HUES64 (cell line): ENCODE results near the gene EPS8L2.

Experiments used
- H3K27ac ChIP-seq: 2 replicates; pipeline ENCODE4 v1.7.0; 2013; ENCODE audit warnings: low read depth, low read length, inconsistent platforms
- H3K27me3 ChIP-seq: 2 replicates; pipeline ENCODE4 v1.6.1; 2013; ENCODE audit warnings: mild to moderate bottlenecking, low read length; ENCODE audit not compliant: insufficient read depth
- H3K36me3 ChIP-seq: 2 replicates; pipeline ENCODE4 v1.6.1; 2013; ENCODE audit warnings: mild to moderate bottlenecking, low read length; ENCODE audit not compliant: insufficient read depth
- H3K4me1 ChIP-seq: 2 replicates; pipeline ENCODE4 v1.6.1; 2013; ENCODE audit warnings: mild to moderate bottlenecking, low read length, moderate library complexity; ENCODE audit not compliant: insufficient read depth
- H3K4me3 ChIP-seq: 2 replicates; pipeline ENCODE4 v1.5.1; 2013; ENCODE audit warnings: mild to moderate bottlenecking, low read length, moderate library complexity
- H3K9ac ChIP-seq: 2 replicates; pipeline ENCODE4 v1.6.1; 2013; ENCODE audit warnings: mild to moderate bottlenecking, low read depth, low read length
- H3K9me3 ChIP-seq: 2 replicates; pipeline ENCODE4 v1.6.1; 2013; ENCODE audit warnings: low read depth, low read length; ENCODE audit not compliant: insufficient read depth
- WGBS: fragments of 150-250, 120-280 bp; methylation state at CpG from one replicate; pipeline ENCODE4 v1.1.7; 2013; ENCODE audit warnings: missing lambda C conversion rate; 5-methylcytosine and 5-hydroxymethylcytosine counted together

EPS8L2 gene

DNA sequence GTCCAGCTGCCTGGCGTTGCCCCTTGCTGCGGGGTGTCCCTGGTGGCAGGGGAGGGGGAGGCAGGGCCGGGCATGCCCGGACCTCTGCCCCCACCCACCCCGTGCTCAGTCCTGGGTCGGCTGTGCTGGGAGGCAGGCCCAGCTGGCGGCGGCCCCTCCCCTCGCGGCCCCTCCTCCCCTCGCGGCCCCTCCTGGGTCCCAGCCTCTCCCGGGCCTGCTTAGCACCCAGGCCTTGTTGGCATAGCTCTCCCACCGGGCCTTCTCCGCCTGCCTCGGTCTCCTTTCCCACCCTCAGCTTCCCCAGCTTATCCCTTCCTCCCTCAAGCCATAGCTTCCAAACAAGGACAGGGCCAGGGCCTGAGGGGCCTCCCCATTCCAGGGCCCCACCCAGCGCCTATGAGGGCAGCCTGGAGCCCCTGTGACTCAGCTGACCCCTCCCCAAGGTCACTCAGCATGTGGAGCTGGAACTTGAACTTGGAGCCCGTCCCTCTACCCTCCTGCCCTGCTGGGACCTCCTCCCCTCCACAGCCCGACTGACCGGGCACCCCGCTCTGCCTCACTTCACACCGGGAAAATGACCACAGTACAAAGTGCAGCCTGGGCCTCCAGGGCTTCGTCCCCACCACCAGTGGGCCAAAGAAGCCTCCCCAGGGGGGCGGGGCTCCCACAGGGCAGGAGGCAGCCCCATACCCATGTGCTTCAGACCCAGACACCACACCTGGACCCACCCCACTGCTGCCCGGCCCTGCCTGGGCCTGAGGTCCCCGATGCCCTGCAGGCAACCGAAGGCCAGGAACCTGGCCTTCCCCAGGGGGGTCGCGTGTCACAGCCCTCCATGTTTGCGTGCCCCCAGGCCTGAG, 1.2 kb downstream of the EPS8L2 start:
- H3K4me1 ChIP-seq, result peaks cover 20% of the 10 kb centered on the region

GRCh38 chr11:707817-708420, 1.9 kb downstream of the EPS8L2 start:
- Histone ChIP-seq H3K9ac (no peak overlapping the region), H3K4me3 (no peak overlapping the region), H3K9me3 (no peaks in the 10 kb centered on the region), H3K27me3 (peaks cover 8% of the 10 kb centered on the region), H3K27ac (no peak overlapping the region), H3K36me3 (no peaks in the 10 kb centered on the region), H3K4me1 (peaks cover 20% of the 10 kb centered on the region)
- WGBS, result 84% methylated on average over 16 of the region's 16 CpGs

More for the DNA sequence above, 1.2 kb downstream of the EPS8L2 start:
- Histone ChIP-seq H3K27ac (no peak overlapping the region), H3K36me3 (no peaks in the 10 kb centered on the region), H3K9me3 (no peaks in the 10 kb centered on the region), H3K9ac (peak overlapping the region; percentile 52; the same call in 1 of the 2 replicates), H3K27me3 (peaks cover 8% of the 10 kb centered on the region), H3K4me3 (peak overlapping the region; percentile 60)
- 41% methylated on average over 30 of the region's 30 CpGs for WGBS

- no peak overlapping the region for H3K9ac ChIP-seq
- H3K9me3 ChIP-seq, result no peaks in the 10 kb centered on the region
- H3K36me3 ChIP-seq, result no peaks in the 10 kb centered on the region
- whole genome bisulfite sequencing, result 90% methylated on average over 5 of the region's 7 CpGs
- peaks cover 8% of the 10 kb centered on the region for H3K27me3 ChIP-seq
- no peak overlapping the region for H3K27ac ChIP-seq
- peaks cover 20% of the 10 kb centered on the region for H3K4me1 ChIP-seq
- H3K4me3 ChIP-seq, result no peak overlapping the region
Observed at GRCh38 chr11:708511-708910, 2.5 kb downstream of the EPS8L2 start.

GRCh38 chr11:709109-709997, 3.3 kb downstream of the EPS8L2 start:
- H3K27ac ChIP-seq, result no peak overlapping the region
- H3K9me3 ChIP-seq, result no peaks in the 10 kb centered on the region
- H3K9ac ChIP-seq, result no peak overlapping the region; the same call in 1 of the 2 replicates
- H3K27me3 ChIP-seq, result peaks cover 8% of the 10 kb centered on the region
- no peak overlapping the region for H3K4me3 ChIP-seq
- 87% methylated on average over 27 of the region's 27 CpGs for WGBS
- no peaks in the 10 kb centered on the region for H3K36me3 ChIP-seq
- peaks cover 20% of the 10 kb centered on the region for H3K4me1 ChIP-seq

DNA sequence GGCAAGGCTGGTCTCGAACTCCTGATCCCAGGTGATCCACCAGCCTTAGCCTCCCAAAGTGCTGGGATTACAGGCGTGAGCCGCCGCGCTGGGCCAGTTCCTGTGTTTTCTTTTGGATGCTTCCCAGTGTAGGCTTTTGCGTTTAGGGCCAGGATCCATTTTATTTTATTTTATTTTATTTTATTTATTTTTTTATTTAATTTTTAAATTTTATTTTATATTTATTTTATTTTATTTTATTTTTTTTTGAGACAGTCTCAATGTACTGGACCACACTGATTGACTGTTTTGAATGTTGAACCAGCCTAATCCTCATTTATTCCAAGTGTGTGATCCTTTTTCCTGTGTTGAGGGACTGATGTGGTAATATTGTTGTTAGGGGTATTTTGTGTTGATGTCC, 8.4 kb downstream of the EPS8L2 start:
- no peak overlapping the region for H3K4me3 ChIP-seq
- H3K27me3 ChIP-seq, result 0 out of 2 replicates have a peak, but pooled peaks cover under 1% of the 10 kb centered on the region
- H3K9me3 ChIP-seq, result no peaks in the 10 kb centered on the region; the same call in 1 of the 2 replicates
- no peaks in the 10 kb centered on the region for H3K36me3 ChIP-seq
- no peak overlapping the region for H3K9ac ChIP-seq
- H3K4me1 ChIP-seq, result peaks cover 5% of the 10 kb centered on the region; the same call in 1 of the 2 replicates
- H3K27ac ChIP-seq, result no peak overlapping the region
- WGBS, result 97% methylated on average over 5 of the region's 6 CpGs

GRCh38 chr11:719214-720016, 13.4 kb downstream of the EPS8L2 start:
- 94% methylated on average over 34 of the region's 34 CpGs for WGBS
- H3K27me3 ChIP-seq, result peaks cover 8% of the 10 kb centered on the region; the same call in 1 of the 2 replicates
- no peak overlapping the region for H3K27ac ChIP-seq

GRCh38 chr11:720017-720641, 14.1 kb downstream of the EPS8L2 start:
- peaks cover 13% of the 10 kb centered on the region for H3K27me3 ChIP-seq
- H3K36me3 ChIP-seq, result no peaks in the 10 kb centered on the region
- H3K4me3 ChIP-seq, result peak overlapping the region; percentile 34
- no peak overlapping the region for H3K27ac ChIP-seq
- no peak overlapping the region for H3K9ac ChIP-seq
- WGBS, result 84% methylated on average over 35 of the region's 35 CpGs
- H3K9me3 ChIP-seq, result no peaks in the 10 kb centered on the region; the same call in 1 of the 2 replicates
- no peaks in the 10 kb centered on the region for H3K4me1 ChIP-seq

More at GRCh38 chr11:719214-720016, 13.4 kb downstream of the EPS8L2 start:
- Histone ChIP-seq H3K4me1 (no peaks in the 10 kb centered on the region), H3K4me3 (no peak overlapping the region), H3K9ac (no peak overlapping the region), H3K36me3 (no peaks in the 10 kb centered on the region), H3K9me3 (no peaks in the 10 kb centered on the region; the same call in 1 of the 2 replicates)

GRCh38 chr11:720642-721246, 14.7 kb downstream of the EPS8L2 start:
- Histone ChIP-seq H3K4me1 (no peaks in the 10 kb centered on the region), H3K27me3 (peaks cover 19% of the 10 kb centered on the region), H3K36me3 (no peaks in the 10 kb centered on the region), H3K27ac (no peak overlapping the region), H3K4me3 (peak overlapping the region; percentile 34), H3K9me3 (no peaks in the 10 kb centered on the region), H3K9ac (no peak overlapping the region)
- 24% methylated on average over 53 of the region's 53 CpGs for WGBS

- no peaks in the 10 kb centered on the region for H3K36me3 ChIP-seq
- H3K27me3 ChIP-seq, result peaks cover 21% of the 10 kb centered on the region
- no peak overlapping the region for H3K9ac ChIP-seq
- H3K4me1 ChIP-seq, result no peaks in the 10 kb centered on the region
- H3K4me3 ChIP-seq, result 0 out of 2 replicates have a peak overlapping the region, but pooled peaks have one; percentile 10
- no peak overlapping the region for H3K27ac ChIP-seq
- no peaks in the 10 kb centered on the region for H3K9me3 ChIP-seq
- 83% methylated on average over 28 of the region's 28 CpGs for WGBS
Observed at GRCh38 chr11:721247-721740, 15.3 kb downstream of the EPS8L2 start.
